ENCODE data around the gene TRIM47. TPM values are rescaled to one million over a fixed set of nuclear protein-coding genes. Genes with fewer than 3 reads are reported as not detected.

The TRIM47 gene
- total RNA-seq, 2 donors from 2014 or later, result 1.6 to 2.7 TPM

DNA sequence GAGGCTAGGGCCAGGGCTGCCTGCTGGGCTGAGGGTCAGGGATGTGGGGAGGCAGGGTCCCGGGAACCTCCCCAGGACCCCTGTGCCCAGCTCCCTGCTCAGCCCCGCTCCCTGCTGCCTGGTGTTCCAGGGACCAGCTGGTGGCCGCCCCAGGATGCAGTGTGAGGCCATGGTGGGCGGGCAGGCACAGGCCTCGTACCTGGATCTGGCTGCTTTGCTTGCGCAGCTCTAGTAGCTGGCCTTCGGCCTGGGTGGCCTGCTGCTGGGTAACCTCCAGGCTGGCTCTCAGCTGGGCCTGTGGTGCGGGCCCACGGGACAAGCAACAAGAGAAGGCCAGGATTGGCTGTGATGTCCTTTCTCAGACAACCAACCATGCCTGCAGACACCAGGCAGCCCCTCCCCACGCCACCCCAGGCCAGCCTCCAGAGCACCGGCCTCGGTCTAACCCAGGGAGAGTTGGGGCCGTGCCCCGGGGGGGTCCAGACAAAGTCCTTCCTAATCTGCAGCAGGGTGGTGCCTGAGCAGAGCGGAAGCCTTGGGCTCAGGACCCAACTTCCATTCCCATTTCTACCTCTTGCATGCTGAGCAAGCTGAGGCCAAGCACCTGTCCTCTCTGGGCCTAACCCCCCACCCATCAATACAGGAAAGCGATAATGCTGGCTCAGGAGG, 14.3 kb upstream of the TRIM47 start:
- Histone ChIP-seq H3K9ac (ENCODE audit: extremely low read depth, low read length, poor library complexity, severe bottlenecking) (no peak overlapping the region), H3K4me3 (ENCODE audit: low read length) (no peak overlapping the region), H3K36me3 (ENCODE audit: control insufficient read depth, insufficient read depth, low read length) (peaks cover 18% of the 10 kb centered on the region), H3K4me1 (ENCODE audit: control insufficient read depth, insufficient read depth, low read length) (peaks cover 12% of the 10 kb centered on the region), H3K27ac (ENCODE audit: low read depth, low read length) (no peak overlapping the region), H3K27me3 (ENCODE audit: control insufficient read depth, insufficient read depth, low read length, poor library complexity, severe bottlenecking) (no peaks in the 10 kb centered on the region), H3K9me3 (ENCODE audit: control insufficient read depth, low read length) (no peaks in the 10 kb centered on the region)
- TF ChIP-seq, protein P1, sequence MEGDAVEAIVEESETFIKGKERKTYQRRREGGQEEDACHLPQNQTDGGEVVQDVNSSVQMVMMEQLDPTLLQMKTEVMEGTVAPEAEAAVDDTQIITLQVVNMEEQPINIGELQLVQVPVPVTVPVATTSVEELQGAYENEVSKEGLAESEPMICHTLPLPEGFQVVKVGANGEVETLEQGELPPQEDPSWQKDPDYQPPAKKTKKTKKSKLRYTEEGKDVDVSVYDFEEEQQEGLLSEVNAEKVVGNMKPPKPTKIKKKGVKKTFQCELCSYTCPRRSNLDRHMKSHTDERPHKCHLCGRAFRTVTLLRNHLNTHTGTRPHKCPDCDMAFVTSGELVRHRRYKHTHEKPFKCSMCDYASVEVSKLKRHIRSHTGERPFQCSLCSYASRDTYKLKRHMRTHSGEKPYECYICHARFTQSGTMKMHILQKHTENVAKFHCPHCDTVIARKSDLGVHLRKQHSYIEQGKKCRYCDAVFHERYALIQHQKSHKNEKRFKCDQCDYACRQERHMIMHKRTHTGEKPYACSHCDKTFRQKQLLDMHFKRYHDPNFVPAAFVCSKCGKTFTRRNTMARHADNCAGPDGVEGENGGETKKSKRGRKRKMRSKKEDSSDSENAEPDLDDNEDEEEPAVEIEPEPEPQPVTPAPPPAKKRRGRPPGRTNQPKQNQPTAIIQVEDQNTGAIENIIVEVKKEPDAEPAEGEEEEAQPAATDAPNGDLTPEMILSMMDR (conservative IDR thresholded peaks at IDR 0.05), result no peak
- Mint-ChIP-seq H3K27me3 (ENCODE audit: insufficient read depth) (no peaks in the 10 kb centered on the region), H3K4me3 (no peak overlapping the region), H3K9me3 (no peaks in the 10 kb centered on the region), H3K27ac (no peak overlapping the region), H3K4me1 (peaks cover 22% of the 10 kb centered on the region), H3K36me3 (ENCODE audit: low read depth) (peaks cover 19% of the 10 kb centered on the region)
- WGBS, 2 experiments (ENCODE audit: insufficient coverage in 1 of 2, insufficient read length in 1 of 2), result 84 to 89% methylated on average over 10 to 16 of the region's 16 CpGs
- DNase-seq, result no peak

DNA sequence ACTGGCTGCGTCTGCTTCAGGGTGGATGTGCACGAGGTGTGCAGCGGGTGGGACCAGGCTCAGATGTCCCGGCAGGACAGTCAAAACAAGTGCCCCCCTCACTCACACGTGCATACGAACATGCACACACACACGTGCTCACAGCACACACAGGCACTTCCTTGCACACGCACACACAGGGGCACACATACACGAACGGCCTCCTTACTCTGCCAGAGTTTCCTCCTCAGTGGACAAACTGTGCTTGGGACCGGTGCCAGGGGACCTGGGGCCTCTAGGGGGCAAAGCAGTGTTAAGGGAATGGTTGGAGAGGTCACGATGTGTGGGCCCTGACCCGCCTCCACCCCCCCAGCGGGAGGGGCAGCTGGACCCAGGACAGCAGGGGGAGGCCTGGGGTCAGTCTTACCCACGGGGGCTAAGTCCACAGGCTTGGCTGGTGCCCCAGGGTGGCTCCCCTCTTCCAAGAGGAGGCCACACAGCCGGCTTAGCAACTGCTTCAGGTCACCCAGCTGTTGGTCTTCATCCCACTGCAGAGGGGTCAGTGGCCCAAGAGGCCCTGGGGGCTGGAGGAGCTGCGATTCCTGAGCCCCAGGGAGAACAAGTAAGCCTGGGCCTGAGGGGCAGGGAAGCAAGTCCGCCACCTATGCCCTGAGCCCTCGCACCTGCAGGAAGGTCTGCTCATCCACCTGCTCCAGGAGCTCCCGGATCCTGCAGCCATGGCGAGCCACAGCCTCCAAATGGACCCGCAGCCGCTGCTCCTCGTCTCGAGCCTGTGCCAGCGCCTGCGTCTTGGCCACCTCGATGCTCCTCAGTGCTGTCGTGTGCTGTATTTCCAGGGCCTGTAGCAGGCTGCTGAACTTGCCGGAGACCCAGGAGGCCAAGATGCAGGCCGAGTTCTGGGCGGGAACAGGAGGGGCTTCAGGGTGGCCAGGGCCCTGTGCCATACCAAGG, 13.5 kb upstream of the TRIM47 start:
- Mint-ChIP-seq H3K27ac (no peak overlapping the region), H3K36me3 (ENCODE audit: low read depth) (peaks cover 19% of the 10 kb centered on the region), H3K4me1 (peaks cover 17% of the 10 kb centered on the region), H3K4me3 (no peak overlapping the region), H3K27me3 (ENCODE audit: insufficient read depth) (no peaks in the 10 kb centered on the region), H3K9me3 (no peaks in the 10 kb centered on the region)
- H3K4me3 ChIP-seq (ENCODE audit: low read length), result no peak overlapping the region
- H3K4me1 ChIP-seq (ENCODE audit: control insufficient read depth, insufficient read depth, low read length), result peaks cover 7% of the 10 kb centered on the region
- H3K27me3 ChIP-seq (ENCODE audit: control insufficient read depth, insufficient read depth, low read length, poor library complexity, severe bottlenecking), result no peaks in the 10 kb centered on the region
- no peak overlapping the region for H3K27ac ChIP-seq (ENCODE audit: low read depth, low read length)
- 89% methylated on average over 13 to 32 of the region's 32 CpGs for WGBS, 2 experiments (ENCODE audit: insufficient coverage in 1 of 2, insufficient read length in 1 of 2)
- no peak overlapping the region for H3K9ac ChIP-seq (ENCODE audit: extremely low read depth, low read length, poor library complexity, severe bottlenecking)
- TF ChIP-seq, protein P1 (conservative IDR thresholded peaks at IDR 0.05), result peak; percentile 15
- H3K9me3 ChIP-seq (ENCODE audit: control insufficient read depth, low read length), result no peaks in the 10 kb centered on the region
- H3K36me3 ChIP-seq (ENCODE audit: control insufficient read depth, insufficient read depth, low read length), result peaks cover 18% of the 10 kb centered on the region
- DNase-seq, result peak; percentile 55

DNA sequence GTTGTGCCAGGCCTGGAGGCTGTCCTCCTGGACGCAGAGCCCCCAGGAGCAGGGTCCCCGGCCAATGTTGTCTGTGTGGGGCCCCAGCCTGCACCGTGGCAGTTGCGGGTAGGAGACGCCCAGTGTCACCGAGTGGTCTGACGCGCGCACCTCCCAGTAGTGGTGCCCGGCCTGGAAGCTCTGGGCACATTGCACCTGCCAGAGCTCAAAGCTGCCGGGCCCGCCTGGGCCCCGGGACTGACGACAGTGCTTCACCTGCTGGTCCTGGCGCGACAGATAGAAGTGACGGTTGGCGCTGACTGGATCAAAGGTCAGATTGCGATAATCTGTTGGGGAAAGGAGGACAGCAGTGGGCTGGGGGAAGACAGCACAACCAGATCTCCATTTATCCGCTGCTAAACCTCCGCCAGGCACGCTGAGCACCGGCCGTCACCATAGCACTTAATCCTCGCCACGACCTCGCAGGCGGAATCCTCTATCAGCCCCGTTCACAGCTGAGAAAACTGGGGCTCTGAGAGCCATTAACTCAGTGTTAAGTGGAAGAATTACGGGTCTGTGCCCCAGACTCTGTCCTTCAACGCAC, 12.7 kb upstream of the TRIM47 start:
- Mint-ChIP-seq H3K27me3 (ENCODE audit: insufficient read depth) (no peaks in the 10 kb centered on the region), H3K9me3 (no peaks in the 10 kb centered on the region), H3K36me3 (ENCODE audit: low read depth) (peaks cover 19% of the 10 kb centered on the region), H3K4me3 (no peak overlapping the region), H3K4me1 (peaks cover 17% of the 10 kb centered on the region), H3K27ac (no peak overlapping the region)
- 97 to 99% methylated on average over 29 to 31 of the region's 31 CpGs for WGBS, 2 experiments (ENCODE audit: insufficient coverage in 1 of 2, insufficient read length in 1 of 2)
- H3K4me3 ChIP-seq (ENCODE audit: low read length), result no peak overlapping the region
- H3K9ac ChIP-seq (ENCODE audit: extremely low read depth, low read length, poor library complexity, severe bottlenecking), result no peak overlapping the region
- TF ChIP-seq, protein P1 (conservative IDR thresholded peaks at IDR 0.05), result no peak
- H3K27me3 ChIP-seq (ENCODE audit: control insufficient read depth, insufficient read depth, low read length, poor library complexity, severe bottlenecking), result no peaks in the 10 kb centered on the region
- peaks cover 18% of the 10 kb centered on the region for H3K36me3 ChIP-seq (ENCODE audit: control insufficient read depth, insufficient read depth, low read length)
- H3K9me3 ChIP-seq (ENCODE audit: control insufficient read depth, low read length), result no peaks in the 10 kb centered on the region
- H3K4me1 ChIP-seq (ENCODE audit: control insufficient read depth, insufficient read depth, low read length), result peaks cover 7% of the 10 kb centered on the region
- DNase-seq, result no peak
- no peak overlapping the region for H3K27ac ChIP-seq (ENCODE audit: low read depth, low read length)

All from endodermal cell (in vitro differentiated cells).